Measurements from ENCODE around the gene NEDD8.

GRCh38 chr14:24171422-24172260 is 60.5 kb downstream of the NEDD8 start, which contains the start of gene REC8:
- TF ChIP-seq POLR2A (IDR thresholded peaks at IDR 0.05; ENCODE audit: low read depth, low read length) (no peak), POLR2AphosphoS5 (IDR thresholded peaks at IDR 0.05; ENCODE audit: insufficient read depth, low read depth, low read length) (peak; percentile 33), CTCF (IDR thresholded peaks at IDR 0.05; ENCODE audit: extremely low read depth in 1 of 2, insufficient read depth in 1 of 2, low read depth in 1 of 2, low read length in 2 of 2) (no peak), EZH2 (IDR thresholded peaks at IDR 0.05; ENCODE audit: borderline replicate concordance, low read depth, low read length, severe bottlenecking) (no peak), FOS (IDR thresholded peaks at IDR 0.05; ENCODE audit: borderline replicate concordance, insufficient read depth, low read length) (no peak)

All from endothelial cell of umbilical vein (primary cell).